Psoas muscle (tissue), 8 donors: ENCODE results near the gene PXYLP1. TPM values are rescaled to one million over a fixed set of nuclear protein-coding genes. Genes with fewer than 3 reads are reported as not detected.
A peak's percentile ranks its signal among the peaks of the same experiment; 100 is the strongest.

Experiments
- ATAC-seq, 4 donors: fragments of 200-7000 bp; cut with Tn5 transposase; one replicate each; pipeline ENCODE4 v1.9.1; 2020; ENCODE audit warnings: moderate library complexity in 3 of 4, mild to moderate bottlenecking in 2 of 4
- DNase-seq, 2 donors: peaks; one replicate each; pipeline ENCODE4 v3.0.0-alpha.2; 2020
- H3K27ac ChIP-seq: fragments of 200-600 bp; one replicate; pipeline ENCODE4 v1.8.0; 2022
- H3K27me3 ChIP-seq, 3 donors: fragments of 200-600 bp in 1 of 3; one replicate each; pipeline versions ENCODE4 v1.6.1 to v1.8.0; 2013 to 2022; ENCODE audit warnings: low read length in 2 of 3, mild to moderate bottlenecking in 2 of 3, moderate library complexity in 1 of 3; ENCODE audit not compliant: insufficient read depth in 3 of 3
- H3K36me3 ChIP-seq, 2 donors: fragments of 200-600 bp in 1 of 2; one replicate each; pipeline versions ENCODE4 v1.6.1 to v1.8.0; 2013 to 2022; ENCODE audit warnings: low read depth in 1 of 2, mild to moderate bottlenecking in 1 of 2, moderate library complexity in 1 of 2; ENCODE audit not compliant: insufficient read depth in 1 of 2
- H3K4me1 ChIP-seq: fragments of 200-600 bp; one replicate; pipeline ENCODE4 v1.8.0; 2022
- H3K4me3 ChIP-seq: fragments of 200-600 bp; one replicate; pipeline ENCODE4 v1.8.0; 2022; ENCODE audit warnings: mild to moderate bottlenecking
- H3K9me3 ChIP-seq: fragments of 200-600 bp; one replicate; pipeline ENCODE4 v1.8.0; 2022
- WGBS, 3 donors: extraction: QIAGEN DNeasy Blood & Tissue Kit; methylation state at CpG; one replicate each; pipeline versions ENCODE4 v1.1.6 to v1.1.7; 2013; 5-methylcytosine and 5-hydroxymethylcytosine counted together
- intact Hi-C, 2 donors: fragments of 100-400 bp; cut with DNase I; formaldehyde crosslinking; loops; one replicate each; pipeline versions ENCODE4 v1.11.0 to v1.14.2; 2022
- polyA plus RNA-seq, 3 donors: library from polyadenylated mRNA; stranded (reverse); fragments of 200-250 nt; gene quantifications; one replicate each; pipeline ENCODE4 v1.2.3, GENCODE V29; 2013
- total RNA-seq, 4 donors: library from RNA; stranded (reverse); fragmentation: NEBNext Ultra II Directional in 2 of 4; extraction: Animal tissue kit (Norgen Biotek cat#: 25700) in 2 of 4; gene quantifications; one replicate each; pipeline versions ENCODE4 v1.2.1 to v1.2.4, GENCODE V29; 2021 to 2023
- TF ChIP-seq, protein P1 (sequence below): fragments of 200-600 bp; IDR thresholded peaks from one replicate; pipeline ENCODE4 v1.8.0; 2022; ENCODE audit warnings: antibody characterized with exemption
- donor health status: healthy with polysubstance abuse.
- donor health status: DM: no; HTN: no; CAD: no; lungs with moderate emphysema.
- donor health status: Bipolar disorder and iron deficiency.
- donor health status: healthy.
- donor health status: DM: yes; HTN: yes; CAD: no.
- donor health status: DM: no; HTN: no; CAD: no.
- donor health status: DM: no; HTN: no; CAD: no.
- donor health status: DM: yes; HTN: yes; CAD: no.

PXYLP1 gene
- total and polyA plus RNA-seq, 7 donors, result 0.83 to 6.8 (median 1.8) TPM

DNA sequence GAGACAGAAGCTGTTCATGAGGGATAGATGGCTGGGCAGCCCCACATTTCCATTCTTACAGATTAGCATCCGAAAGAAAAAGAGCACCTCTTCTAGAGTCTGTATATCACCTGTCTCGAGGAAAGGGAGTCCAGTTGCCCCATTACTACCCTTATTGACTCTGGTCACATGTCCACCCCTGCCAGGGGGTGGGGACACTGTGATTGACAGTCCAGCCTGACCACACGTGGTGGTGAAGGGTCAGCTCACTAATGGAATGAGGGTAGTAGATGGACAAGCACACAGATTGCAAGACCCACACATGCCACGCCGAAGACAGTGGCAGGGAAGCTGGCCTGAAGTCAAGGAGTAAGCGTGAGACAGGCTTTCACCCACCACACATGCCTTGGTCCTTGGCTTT is 45.8 kb downstream of the PXYLP1 start:
- intact Hi-C loops, result no loop called here
- WGBS, 3 donors, result 70 to 76% (median 75%) methylated on average over 6 of the region's 6 CpGs
- no peak for ATAC-seq
- Histone ChIP-seq H3K27ac (no peak overlapping the region), H3K36me3 (no peaks in the 10 kb centered on the region), H3K9me3 (no peaks in the 10 kb centered on the region), H3K27me3 (no peaks in the 10 kb centered on the region), H3K4me3 (no peak overlapping the region), H3K4me1 (peaks cover 5% of the 10 kb centered on the region)
- TF ChIP-seq, protein P1, sequence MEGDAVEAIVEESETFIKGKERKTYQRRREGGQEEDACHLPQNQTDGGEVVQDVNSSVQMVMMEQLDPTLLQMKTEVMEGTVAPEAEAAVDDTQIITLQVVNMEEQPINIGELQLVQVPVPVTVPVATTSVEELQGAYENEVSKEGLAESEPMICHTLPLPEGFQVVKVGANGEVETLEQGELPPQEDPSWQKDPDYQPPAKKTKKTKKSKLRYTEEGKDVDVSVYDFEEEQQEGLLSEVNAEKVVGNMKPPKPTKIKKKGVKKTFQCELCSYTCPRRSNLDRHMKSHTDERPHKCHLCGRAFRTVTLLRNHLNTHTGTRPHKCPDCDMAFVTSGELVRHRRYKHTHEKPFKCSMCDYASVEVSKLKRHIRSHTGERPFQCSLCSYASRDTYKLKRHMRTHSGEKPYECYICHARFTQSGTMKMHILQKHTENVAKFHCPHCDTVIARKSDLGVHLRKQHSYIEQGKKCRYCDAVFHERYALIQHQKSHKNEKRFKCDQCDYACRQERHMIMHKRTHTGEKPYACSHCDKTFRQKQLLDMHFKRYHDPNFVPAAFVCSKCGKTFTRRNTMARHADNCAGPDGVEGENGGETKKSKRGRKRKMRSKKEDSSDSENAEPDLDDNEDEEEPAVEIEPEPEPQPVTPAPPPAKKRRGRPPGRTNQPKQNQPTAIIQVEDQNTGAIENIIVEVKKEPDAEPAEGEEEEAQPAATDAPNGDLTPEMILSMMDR, result no peak
- no peak for DNase-seq

DNA sequence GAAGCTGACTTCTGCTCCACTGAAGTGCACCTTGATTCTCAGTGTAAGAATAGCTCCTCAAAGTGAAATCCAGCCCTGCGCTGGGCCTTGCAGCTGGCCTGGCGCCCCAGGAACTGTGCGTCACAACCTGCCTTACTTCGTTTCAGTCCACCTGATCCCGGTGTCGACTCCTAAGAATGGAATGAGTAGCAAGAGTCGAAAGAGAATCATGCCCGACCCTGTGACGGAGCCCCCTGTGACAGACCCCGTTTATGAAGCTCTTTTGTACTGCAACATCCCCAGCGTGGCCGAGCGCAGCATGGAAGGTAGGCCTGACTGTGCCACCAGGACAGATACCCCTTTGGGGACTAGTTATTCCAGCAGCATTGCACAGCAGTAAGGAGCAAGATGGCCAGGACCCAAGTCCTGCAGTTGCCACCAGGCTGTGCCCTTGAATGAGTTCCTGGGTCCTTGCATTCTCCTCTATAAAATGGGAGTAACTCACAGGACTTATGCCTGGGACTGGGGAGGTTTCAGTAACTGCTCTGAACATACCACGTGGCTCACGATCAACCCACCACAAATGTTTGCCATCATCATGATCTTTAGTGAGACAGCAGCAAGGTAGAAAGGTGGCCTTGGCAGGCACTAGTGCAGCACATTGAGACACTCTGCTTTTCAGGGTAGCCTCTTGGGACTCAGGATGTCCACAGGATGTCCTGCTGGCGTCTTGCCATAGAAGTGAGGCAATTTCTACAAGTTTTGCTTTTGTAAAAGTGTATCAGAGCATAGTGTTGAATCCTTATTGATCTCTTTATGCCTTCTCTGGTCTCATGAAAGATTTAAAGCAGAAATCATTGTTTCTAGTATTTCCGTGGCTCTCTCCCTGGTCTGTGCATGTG is 46.8 kb downstream of the PXYLP1 start:
- H3K4me1 ChIP-seq, result peaks cover 5% of the 10 kb centered on the region
- TF ChIP-seq, protein P1, result no peak
- peak in 2 of 4 donors; percentile 14 to 41 for ATAC-seq
- DNase-seq, result no peak
- intact Hi-C loops, result loop anchor here (2.0 kb wide), 2 partner anchors 46 to 48 kb away; partner anchors contain the start of gene PXYLP1 (in 1 of the 2)
- WGBS, 3 donors, result 83 to 88% (median 86%) methylated on average over 17 of the region's 17 CpGs
- no peaks in the 10 kb centered on the region for H3K9me3 ChIP-seq
- no peaks in the 10 kb centered on the region for H3K27me3 ChIP-seq
- H3K4me3 ChIP-seq, result no peak overlapping the region
- no peak overlapping the region for H3K27ac ChIP-seq
- H3K36me3 ChIP-seq, result no peaks in the 10 kb centered on the region

DNA sequence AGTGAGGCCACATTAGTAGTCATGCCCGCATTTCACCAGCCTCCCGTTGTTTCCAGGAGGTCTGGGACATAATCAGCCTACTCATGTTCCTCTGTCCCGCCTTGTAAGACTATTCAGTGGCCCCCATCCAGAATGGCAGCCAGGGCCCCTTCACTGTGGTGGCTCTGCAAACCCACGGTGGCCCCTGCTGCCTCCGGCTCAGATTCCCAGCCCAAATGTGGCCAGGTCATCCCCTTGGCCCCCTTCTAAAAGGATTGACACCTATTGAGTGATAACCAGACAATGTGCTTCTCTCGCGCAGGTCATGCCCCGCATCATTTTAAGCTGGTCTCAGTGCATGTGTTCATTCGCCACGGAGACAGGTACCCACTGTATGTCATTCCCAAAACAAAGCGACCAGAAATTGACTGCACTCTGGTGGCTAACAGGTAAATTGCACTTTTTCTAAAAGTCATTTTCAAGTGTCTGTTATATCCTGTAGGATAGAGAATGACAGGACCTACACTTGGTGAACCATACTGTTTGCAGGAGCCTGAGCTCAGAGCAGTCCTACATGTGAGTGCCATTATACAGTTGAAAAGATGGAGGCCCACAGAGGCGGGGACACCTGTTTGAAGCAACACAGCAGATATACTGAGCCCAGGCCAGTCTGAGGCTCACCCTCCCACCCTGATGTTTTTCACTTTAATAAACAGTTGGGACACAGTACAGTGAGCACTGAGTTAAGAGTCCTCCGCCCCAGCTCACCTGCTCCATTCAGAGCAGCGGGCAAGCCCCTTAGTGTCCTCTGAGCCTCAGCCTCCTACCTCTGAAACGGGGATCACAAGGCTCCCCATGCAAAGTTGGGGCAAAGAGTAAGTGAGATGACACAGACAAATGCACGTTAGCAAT is 47.7 kb downstream of the PXYLP1 start:
- no peaks in the 10 kb centered on the region for H3K9me3 ChIP-seq
- H3K4me3 ChIP-seq, result no peak overlapping the region
- WGBS, 3 donors, result 37 to 67% (median 55%) methylated on average over 16 of the region's 16 CpGs
- TF ChIP-seq, protein P1, result peak; percentile 69
- intact Hi-C loops, result loop anchor here (2.0 kb wide), 2 partner anchors 47 to 49 kb away; partner anchors contain the start of gene PXYLP1 (in 1 of the 2)
- ATAC-seq (peak; percentile 65 to 90 (median 69)), DNase-seq (no peak)
- no peaks in the 10 kb centered on the region for H3K27me3 ChIP-seq
- no peak overlapping the region for H3K27ac ChIP-seq
- peaks cover 5% of the 10 kb centered on the region for H3K4me1 ChIP-seq
- peaks cover 0 to 3% of the 10 kb centered on the region in 2 donors for H3K36me3 ChIP-seq

DNA sequence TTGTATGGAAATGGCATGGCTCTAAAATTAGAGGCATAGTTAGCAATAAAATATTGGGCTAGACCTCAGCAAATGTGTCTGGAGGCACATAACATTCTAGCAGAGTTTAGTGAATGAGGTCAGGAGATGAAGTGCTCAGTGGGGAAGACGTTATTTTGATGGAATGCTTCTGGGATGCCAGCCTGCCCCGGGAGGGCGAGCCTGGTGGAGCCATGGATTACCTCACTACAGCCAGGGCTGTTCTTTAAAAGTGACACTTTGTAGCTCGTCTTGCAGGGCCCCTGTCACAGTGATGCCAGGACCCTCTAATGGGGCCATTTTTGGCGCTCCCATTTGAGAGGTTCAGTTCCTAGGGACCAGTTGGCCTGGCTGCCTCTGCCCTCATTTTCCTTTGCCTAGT is 48.5 kb downstream of the PXYLP1 start:
- no peak overlapping the region for H3K27ac ChIP-seq
- H3K36me3 ChIP-seq, result peaks cover 0 to 8% of the 10 kb centered on the region in 2 donors
- intact Hi-C loops, result no loop called here
- no peaks in the 10 kb centered on the region for H3K9me3 ChIP-seq
- ATAC-seq (no peak), DNase-seq (no peak)
- TF ChIP-seq, protein P1, result no peak
- H3K27me3 ChIP-seq, result no peaks in the 10 kb centered on the region
- no peak overlapping the region for H3K4me3 ChIP-seq
- peaks cover 5% of the 10 kb centered on the region for H3K4me1 ChIP-seq
- 54 to 67% (median 66%) methylated on average over 5 of the region's 5 CpGs for WGBS, 3 donors
